ENCODE data around the gene USP11. TPM values are rescaled to one million over a fixed set of nuclear protein-coding genes. Genes with fewer than 3 reads are reported as not detected.
A peak's percentile ranks its signal among the peaks of the same experiment; 100 is the strongest.

The USP11 gene
- total RNA-seq, 1 donor from 2014 or later: 89.2 TPM

DNA sequence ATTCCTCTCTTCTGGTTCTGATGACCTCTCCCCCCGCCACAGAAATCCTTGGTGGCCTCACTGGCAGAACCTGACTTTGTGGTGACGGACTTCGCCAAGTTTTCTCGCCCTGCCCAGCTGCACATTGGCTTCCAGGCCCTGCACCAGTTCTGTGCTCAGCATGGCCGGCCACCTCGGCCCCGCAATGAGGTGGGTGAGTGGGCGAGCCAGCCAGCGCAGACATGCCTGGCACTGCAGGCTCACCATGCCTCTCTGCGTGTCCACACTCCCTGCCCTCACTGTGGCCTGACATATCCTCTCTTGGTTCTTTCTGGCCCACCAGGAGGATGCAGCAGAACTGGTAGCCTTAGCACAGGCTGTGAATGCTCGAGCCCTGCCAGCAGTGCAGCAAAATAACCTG is 30.5 kb upstream of the USP11 start:
- Mint-ChIP-seq H3K27ac (no peak overlapping the region), H3K36me3 (ENCODE audit: low read depth) (peaks cover 77% of the 10 kb centered on the region), H3K4me1 (peaks cover under 1% of the 10 kb centered on the region), H3K9me3 (no peaks in the 10 kb centered on the region), H3K27me3 (no peaks in the 10 kb centered on the region), H3K4me3 (no peak overlapping the region)
- no peak for ATAC-seq (ENCODE audit: low read depth)
- CTCF ChIA-PET: no interaction called here
- TF ChIP-seq, protein P1, sequence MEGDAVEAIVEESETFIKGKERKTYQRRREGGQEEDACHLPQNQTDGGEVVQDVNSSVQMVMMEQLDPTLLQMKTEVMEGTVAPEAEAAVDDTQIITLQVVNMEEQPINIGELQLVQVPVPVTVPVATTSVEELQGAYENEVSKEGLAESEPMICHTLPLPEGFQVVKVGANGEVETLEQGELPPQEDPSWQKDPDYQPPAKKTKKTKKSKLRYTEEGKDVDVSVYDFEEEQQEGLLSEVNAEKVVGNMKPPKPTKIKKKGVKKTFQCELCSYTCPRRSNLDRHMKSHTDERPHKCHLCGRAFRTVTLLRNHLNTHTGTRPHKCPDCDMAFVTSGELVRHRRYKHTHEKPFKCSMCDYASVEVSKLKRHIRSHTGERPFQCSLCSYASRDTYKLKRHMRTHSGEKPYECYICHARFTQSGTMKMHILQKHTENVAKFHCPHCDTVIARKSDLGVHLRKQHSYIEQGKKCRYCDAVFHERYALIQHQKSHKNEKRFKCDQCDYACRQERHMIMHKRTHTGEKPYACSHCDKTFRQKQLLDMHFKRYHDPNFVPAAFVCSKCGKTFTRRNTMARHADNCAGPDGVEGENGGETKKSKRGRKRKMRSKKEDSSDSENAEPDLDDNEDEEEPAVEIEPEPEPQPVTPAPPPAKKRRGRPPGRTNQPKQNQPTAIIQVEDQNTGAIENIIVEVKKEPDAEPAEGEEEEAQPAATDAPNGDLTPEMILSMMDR (IDR thresholded peaks at IDR 0.05): no peak
- no peak for DNase-seq
- POLR2A ChIA-PET: no interaction called here
- intact Hi-C loops (cut with micrococcal nuclease): no loop called here

DNA sequence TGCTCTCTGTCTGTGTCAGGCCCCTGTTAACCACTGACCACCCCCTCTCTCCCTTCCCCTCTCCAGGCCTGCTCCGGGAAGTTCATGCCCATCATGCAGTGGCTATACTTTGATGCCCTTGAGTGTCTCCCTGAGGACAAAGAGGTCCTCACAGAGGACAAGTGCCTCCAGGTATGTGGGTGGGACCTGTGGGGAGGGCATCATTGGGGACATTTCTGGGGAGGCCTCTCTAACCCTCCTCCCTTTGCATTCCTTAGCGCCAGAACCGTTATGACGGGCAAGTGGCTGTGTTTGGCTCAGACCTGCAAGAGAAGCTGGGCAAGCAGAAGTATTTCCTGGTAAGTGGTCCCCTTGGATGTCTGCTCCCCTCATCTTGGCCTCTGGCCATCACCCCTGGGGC is 29.9 kb upstream of the USP11 start:
- no peaks in the 10 kb centered on the region for H3K4me1 Mint-ChIP-seq
- CTCF ChIA-PET: no interaction called here
- TF ChIP-seq, protein P1 (IDR thresholded peaks at IDR 0.05): no peak
- H3K27me3 Mint-ChIP-seq: no peaks in the 10 kb centered on the region
- H3K36me3 Mint-ChIP-seq (ENCODE audit: low read depth): peaks cover 82% of the 10 kb centered on the region
- POLR2A ChIA-PET: no interaction called here
- no peak overlapping the region for H3K27ac Mint-ChIP-seq
- H3K4me3 Mint-ChIP-seq: no peak overlapping the region
- intact Hi-C loops (cut with micrococcal nuclease): no loop called here
- ATAC-seq (ENCODE audit: low read depth): no peak
- DNase-seq: no peak
- no peaks in the 10 kb centered on the region for H3K9me3 Mint-ChIP-seq

DNA sequence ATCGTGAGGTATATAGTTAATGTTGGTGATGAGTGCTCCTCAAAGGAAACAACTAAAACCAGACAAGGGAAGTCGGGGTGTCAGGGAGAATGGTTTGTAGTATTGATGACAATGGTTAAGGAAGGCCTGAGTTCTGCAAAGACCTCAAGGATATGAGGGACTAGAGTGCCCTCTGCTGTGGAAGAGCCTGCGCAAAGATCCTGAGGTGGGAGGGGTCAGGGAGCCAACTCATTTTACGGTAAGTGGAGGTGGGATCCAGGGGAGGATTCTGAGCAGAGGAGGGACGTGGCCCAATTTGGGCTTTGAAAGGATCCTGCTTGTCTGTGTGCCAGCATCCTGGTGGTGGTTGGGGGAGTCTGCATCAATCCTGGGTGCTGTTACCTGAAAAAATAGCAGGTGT is 27.8 kb upstream of the USP11 start:
- peaks cover 81% of the 10 kb centered on the region for H3K36me3 Mint-ChIP-seq (ENCODE audit: low read depth)
- H3K4me3 Mint-ChIP-seq: no peak overlapping the region
- CTCF ChIA-PET: no interaction called here
- ATAC-seq (ENCODE audit: low read depth): no peak
- intact Hi-C loops (cut with micrococcal nuclease): no loop called here
- POLR2A ChIA-PET: interaction anchor here (1.3 kb wide), 1 partner anchor 10 kb away, joined by 3 read pairs; no protein-coding TSS in a partner anchor
- H3K4me1 Mint-ChIP-seq: no peaks in the 10 kb centered on the region
- DNase-seq: no peak
- peak overlapping the region; percentile 59 for H3K27ac Mint-ChIP-seq
- H3K27me3 Mint-ChIP-seq: no peaks in the 10 kb centered on the region
- H3K9me3 Mint-ChIP-seq: no peaks in the 10 kb centered on the region
- TF ChIP-seq, protein P1 (IDR thresholded peaks at IDR 0.05): no peak

DNA sequence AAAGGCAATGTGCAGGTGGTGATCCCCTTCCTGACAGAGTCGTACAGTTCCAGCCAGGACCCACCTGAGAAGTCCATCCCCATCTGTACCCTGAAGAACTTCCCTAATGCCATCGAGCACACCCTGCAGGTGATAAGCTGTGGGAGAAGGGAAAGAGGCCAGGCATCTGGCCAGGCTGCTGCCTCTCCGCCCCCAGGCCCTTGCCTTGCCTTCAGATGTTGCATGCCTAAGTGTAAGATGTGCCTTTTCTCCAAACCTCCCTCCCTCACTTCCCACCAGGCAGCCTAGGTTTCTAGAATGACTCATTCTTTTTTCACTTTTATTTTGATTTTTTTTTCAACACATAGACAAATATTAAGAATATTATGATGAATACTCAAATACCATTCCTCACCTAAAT is 26.5 kb upstream of the USP11 start:
- CTCF ChIA-PET: no interaction called here
- H3K9me3 Mint-ChIP-seq: no peaks in the 10 kb centered on the region
- DNase-seq: no peak
- H3K27me3 Mint-ChIP-seq: no peaks in the 10 kb centered on the region
- H3K36me3 Mint-ChIP-seq (ENCODE audit: low read depth): peaks cover 80% of the 10 kb centered on the region
- POLR2A ChIA-PET: no interaction called here
- no peak overlapping the region for H3K4me3 Mint-ChIP-seq
- TF ChIP-seq, protein P1 (IDR thresholded peaks at IDR 0.05): no peak
- no peak overlapping the region for H3K27ac Mint-ChIP-seq
- intact Hi-C loops (cut with micrococcal nuclease): no loop called here
- H3K4me1 Mint-ChIP-seq: no peaks in the 10 kb centered on the region
- ATAC-seq (ENCODE audit: low read depth): no peak

DNA sequence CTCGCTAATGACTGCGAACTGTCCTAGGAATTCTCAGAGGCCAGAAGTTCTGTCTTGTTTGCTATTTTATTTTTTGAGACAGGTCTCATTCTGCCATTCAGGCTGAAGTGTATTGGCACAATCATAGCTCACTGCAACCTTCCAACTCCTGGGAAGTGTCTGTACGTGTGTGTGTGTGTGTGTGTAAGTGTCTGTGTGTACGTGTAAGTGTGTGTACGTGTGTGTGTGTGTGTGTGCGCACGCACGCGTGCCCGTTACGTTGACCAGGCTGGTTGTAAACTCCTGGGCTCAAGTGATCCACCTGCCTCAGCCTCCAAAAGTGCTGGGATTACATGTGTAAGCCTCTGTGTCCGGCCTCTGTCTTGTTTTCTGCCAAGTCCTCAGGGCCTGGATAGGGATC is 24.7 kb upstream of the USP11 start:
- no peak for ATAC-seq (ENCODE audit: low read depth)
- Mint-ChIP-seq H3K4me1 (no peaks in the 10 kb centered on the region), H3K27me3 (no peaks in the 10 kb centered on the region), H3K4me3 (no peak overlapping the region), H3K9me3 (no peaks in the 10 kb centered on the region), H3K27ac (no peak overlapping the region), H3K36me3 (ENCODE audit: low read depth) (peaks cover 81% of the 10 kb centered on the region)
- ChIA-PET POLR2A (no interaction called here), CTCF (no interaction called here)
- TF ChIP-seq, protein P1 (IDR thresholded peaks at IDR 0.05): no peak
- intact Hi-C loops (cut with micrococcal nuclease): no loop called here
- no peak for DNase-seq

Data from activated B cell treated with CpG ODN at 0.5 μM for 24 hours (primary cell).